Erythroblast (primary cell): ENCODE data around the gene NAGA.
"Not testable (repeated sequence)": the region's sequence is repeated elsewhere in the genome, so short reads cannot be mapped to it uniquely, and the experiment has no call there.

ENCODE experiments used
- DNase-seq, 2 experiments: peaks; one replicate each; lab custom pipeline; 2025; lab: John Stamatoyannopoulos, UW
- GATA1 ChIP-seq: IDR thresholded peaks from 2 replicates; pipeline ENCODE4 v1.6.1; 2011; ENCODE audit warnings: low read depth, mild to moderate bottlenecking, control low read depth, low read length, moderate library complexity
- POLR2A ChIP-seq: IDR thresholded peaks from 2 replicates; pipeline ENCODE4 v1.6.1; 2011; ENCODE audit warnings: mild to moderate bottlenecking, low read length

Gene NAGA

DNA sequence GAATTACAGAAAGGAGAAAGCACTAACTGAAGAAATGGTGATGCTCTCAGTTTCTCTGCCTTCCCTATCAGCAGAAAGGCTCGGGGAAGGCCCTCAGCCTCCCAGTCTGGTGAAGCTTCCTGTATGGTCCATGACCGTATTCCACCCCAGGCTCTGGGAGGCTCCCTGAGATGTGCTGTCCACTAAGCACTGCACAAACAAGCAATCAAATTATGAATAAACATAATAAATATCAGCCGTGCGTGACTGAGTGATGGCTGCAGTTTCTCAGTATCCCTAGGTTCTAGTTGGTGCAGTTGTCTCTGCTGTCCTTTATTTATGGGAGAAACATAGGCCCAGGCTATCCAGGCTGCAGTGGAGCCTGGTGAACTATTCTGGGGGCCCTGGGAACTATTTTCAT lies 12.5 kb upstream of the NAGA start:
- no peak for DNase-seq
- TF ChIP-seq GATA1 (no peak), POLR2A (no peak)

GRCh38 chr22:42080287-42080686 lies 9.7 kb upstream of the NAGA start:
- no peak for DNase-seq
- TF ChIP-seq POLR2A (no peak), GATA1 (no peak)

DNA sequence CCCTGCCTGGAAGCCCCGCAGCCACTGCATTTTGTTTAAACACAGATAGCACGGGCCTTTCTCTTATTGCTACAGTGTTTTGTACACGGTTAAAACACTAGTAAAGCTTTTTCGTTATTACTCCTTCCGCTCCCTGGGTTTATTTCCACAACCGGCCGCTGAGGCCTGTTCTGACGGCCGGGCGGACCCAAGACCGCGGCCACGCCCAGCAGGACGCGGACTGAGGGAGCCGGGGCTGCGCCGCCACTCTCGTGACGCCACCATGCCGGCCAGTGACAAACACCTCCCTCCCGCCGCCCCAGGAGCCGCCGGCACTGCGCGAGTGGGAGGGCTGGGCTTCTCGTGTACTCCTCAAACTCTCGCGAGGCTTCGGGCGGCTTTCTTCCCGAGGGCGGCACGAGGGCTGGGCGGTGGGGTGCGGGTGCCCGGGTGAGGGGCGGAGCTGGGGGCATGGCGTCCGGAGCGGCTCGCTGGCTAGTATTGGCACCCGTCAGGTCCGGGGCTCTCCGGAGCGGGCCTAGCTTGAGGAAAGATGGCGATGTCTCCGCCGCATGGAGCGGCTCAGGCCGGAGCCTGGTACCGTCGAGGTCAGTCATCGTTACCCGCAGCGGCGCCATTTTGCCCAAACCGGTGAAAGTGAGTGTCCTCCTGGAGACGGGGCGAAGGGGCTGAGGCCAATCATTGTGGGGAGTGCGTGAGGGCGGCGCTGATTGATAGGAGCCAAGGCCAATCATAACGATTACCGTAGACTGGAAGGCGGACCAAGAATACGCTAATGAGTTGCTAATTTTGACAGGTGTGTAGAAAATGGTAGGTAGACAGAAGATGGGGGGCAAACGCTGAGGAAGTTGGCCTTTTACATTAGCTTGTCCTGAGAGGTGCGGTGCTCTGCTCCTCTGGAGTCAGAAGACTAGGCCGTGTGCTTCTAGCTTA lies 9.0 kb upstream of the NAGA start, which contains the start of gene SMDT1:
Gene SMDT1 (plus strand): TSS at position 382 of the 933 bp plus-strand sequence. CDS start 69 bp downstream, at position 451.
- peak; percentile 98 to 99 for DNase-seq
- TF ChIP-seq GATA1: no peak
- TF ChIP-seq POLR2A: peak; percentile 93

GRCh38 chr22:42078469-42079318 lies 8.1 kb upstream of the NAGA start:
- no peak for DNase-seq
- TF ChIP-seq POLR2A: no peak
- no peak for TF ChIP-seq GATA1

DNA sequence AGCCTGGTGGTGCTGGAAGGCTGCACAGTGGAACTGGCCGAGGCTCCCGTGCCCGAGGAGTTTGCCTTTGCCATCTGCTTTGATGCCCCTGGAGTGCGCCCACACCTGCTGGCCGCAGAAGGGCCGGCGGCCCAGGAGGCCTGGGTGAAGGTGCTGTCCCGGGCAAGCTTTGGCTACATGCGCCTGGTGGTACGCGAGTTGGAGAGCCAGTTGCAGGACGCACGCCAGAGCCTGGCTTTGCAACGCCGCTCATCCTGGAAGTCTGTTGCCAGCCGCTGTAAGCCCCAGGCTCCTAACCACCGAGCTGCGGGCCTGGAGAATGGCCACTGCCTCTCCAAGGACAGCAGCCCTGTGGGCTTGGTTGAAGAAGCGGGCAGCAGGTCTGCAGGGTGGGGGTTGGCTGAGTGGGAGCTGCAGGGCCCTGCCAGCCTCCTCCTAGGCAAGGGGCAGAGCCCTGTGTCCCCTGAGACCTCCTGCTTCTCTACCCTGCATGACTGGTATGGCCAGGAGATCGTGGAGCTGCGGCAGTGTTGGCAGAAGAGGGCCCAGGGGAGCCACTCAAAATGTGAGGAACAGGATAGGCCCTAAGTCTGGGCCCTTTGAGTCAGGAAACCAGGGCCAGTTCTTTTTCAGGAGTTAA lies 7.0 kb upstream of the NAGA start:
- DNase-seq: no peak
- no peak for TF ChIP-seq POLR2A

DNA sequence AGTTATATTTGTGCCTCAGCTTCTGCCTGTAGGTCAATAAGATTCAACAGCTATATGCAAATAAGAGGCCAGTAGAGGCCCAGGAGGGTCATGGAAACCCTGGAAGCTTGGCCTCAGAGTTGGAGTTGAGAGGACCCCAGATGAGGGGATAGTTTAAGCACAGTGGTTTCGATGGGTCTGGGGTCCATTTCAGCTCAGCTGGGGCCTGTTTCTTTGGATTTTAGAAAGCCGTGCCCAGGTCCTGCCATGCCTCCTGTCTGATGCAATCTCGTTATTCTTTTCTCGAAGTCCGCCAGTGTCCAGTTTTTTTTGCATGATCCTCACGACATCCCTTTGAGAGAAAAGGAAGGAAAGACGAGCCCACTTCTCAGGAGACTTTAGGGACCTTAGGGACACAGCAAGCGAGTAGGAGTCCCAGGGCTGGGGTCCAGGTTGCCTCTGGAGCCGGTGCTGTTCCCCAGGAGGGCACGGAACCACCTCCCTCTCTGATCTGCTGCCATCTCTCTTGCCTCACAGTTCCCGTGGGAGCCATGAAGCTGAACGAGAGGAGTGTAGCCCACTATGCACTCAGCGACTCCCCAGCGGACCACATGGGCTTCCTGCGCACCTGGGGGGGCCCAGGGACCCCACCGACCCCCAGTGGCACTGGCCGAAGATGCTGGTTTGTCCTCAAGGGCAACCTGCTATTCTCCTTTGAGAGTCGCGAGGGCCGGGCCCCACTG lies 6.3 kb upstream of the NAGA start:
- no peak for TF ChIP-seq GATA1
- no peak for TF ChIP-seq POLR2A
- DNase-seq: no peak

GRCh38 chr22:42074846-42075676 lies 4.4 kb upstream of the NAGA start:
- DNase-seq: no peak
- TF ChIP-seq GATA1: no peak
- TF ChIP-seq POLR2A: no peak

GRCh38 chr22:42074132-42074811 lies 3.7 kb upstream of the NAGA start, which contains the start of gene PHETA2:
Gene PHETA2, plus strand, starts transcription at chr22:42074248. Its CDS starts 3,046 bp downstream, at chr22:42077294.
- TF ChIP-seq POLR2A: peak; percentile 43
- no peak for TF ChIP-seq GATA1
- DNase-seq: peak; percentile 70 to 74

DNA sequence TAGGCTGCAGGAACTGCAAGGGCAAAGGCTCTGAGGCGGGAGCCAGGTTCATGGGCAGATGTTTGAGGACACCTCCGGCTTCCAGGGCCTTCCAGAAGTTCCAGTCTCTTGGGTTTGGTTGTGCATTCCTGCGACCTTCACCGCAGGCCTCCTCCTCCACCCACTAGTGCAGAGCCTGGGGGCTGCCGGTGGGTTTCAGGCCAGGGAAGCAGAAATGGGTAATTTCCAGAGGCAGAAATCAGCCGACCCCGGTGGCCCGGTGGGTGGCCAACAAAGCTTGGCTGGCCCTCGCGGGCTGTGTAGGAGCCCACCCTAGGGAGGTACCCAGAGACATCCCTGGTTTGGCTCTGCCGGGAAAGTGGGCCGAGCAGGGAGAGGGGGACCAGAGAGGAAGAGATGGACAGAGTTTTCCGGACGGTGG lies 3.0 kb upstream of the NAGA start:
- no peak for TF ChIP-seq GATA1
- no peak for TF ChIP-seq POLR2A
- DNase-seq: no peak

DNA sequence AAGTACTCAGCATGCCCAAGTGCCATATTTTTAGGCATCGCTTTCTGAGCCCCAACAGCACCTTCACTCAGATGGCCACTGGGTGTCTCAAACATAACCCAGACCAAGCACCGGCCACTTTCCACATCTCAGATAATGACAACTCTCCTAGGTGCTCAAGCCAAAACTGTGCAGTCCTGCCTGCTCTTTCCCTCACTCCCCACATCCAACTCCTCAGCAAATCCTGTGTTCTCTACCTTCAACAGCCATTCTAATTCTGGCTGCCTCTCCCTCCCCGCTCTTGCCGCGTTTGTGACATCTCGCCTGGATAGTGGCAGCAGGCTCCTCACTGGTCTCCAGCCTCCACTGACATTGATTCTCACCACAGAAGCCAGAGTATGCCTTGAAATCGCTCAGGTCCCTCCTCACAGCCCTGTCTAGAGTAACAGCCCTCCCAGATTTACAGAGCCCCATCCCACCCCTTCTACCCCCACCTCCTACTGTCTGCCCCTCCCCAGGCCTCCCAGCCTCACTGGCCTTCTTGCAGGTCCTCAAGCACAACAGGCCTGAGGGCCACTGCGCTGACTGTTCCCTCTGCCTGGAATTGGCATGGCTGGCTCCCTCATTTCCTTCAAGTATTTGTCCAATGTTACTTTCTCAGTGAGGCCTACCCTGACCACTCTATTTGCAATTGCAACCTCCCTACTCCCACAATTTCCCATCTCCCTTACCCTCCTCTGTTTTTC lies 2.2 kb upstream of the NAGA start:
- DNase-seq: peak; percentile 26 to 42
- no peak for TF ChIP-seq POLR2A
- no peak for TF ChIP-seq GATA1

- not testable (repeated sequence) for DNase-seq
These were observed 896 bp upstream of the NAGA start for GRCh38 chr22:42071508-42071907.
